Skin of body (tissue), 2 donors: ENCODE results near the gene SH3RF3. TPM values are rescaled to one million over a fixed set of nuclear protein-coding genes. Genes with fewer than 3 reads are reported as not detected.
"Not testable (repeated sequence)": the region's sequence is repeated elsewhere in the genome, so short reads cannot be mapped to it uniquely, and the experiment has no call there.

Experiments used
- DNase-seq: peaks from one replicate; lab custom pipeline; 2025; lab: John Stamatoyannopoulos, UW
- total RNA-seq: library from RNA; depleted of rRNA; stranded (reverse); fragments of >200 nt; gene quantifications from one replicate; pipeline ENCODE4 v1.2.3, GENCODE V29; 2014

The SH3RF3 gene
- total RNA-seq, 1 donor from 2014 or later: 3.8 TPM

- no peak for DNase-seq
Measured at GRCh38 chr2:109214651-109215371, 85.8 kb downstream of the SH3RF3 start.

- no peak for DNase-seq
Measured at GRCh38 chr2:109215866-109216265, 86.9 kb downstream of the SH3RF3 start.

- no peak for DNase-seq
Measured at GRCh38 chr2:109216332-109216731, 87.3 kb downstream of the SH3RF3 start.

- no peak for DNase-seq
Measured at GRCh38 chr2:109217362-109218086, 88.5 kb downstream of the SH3RF3 start.

- DNase-seq: no peak
Measured at GRCh38 chr2:109218087-109218791, 89.2 kb downstream of the SH3RF3 start.

GRCh38 chr2:109218792-109219126, 89.8 kb downstream of the SH3RF3 start:
- DNase-seq: no peak

- DNase-seq: no peak
Measured at GRCh38 chr2:109220860-109221259, 91.9 kb downstream of the SH3RF3 start.

GRCh38 chr2:109221316-109221715, 92.3 kb downstream of the SH3RF3 start:
- DNase-seq: not testable (repeated sequence)

- DNase-seq: no peak
Measured at GRCh38 chr2:109222422-109222821, 93.4 kb downstream of the SH3RF3 start.

GRCh38 chr2:109222825-109223471, 93.9 kb downstream of the SH3RF3 start:
- DNase-seq: no peak

- DNase-seq: no peak
Measured at GRCh38 chr2:109223490-109223889, 94.5 kb downstream of the SH3RF3 start.

GRCh38 chr2:109224341-109224740, 95.3 kb downstream of the SH3RF3 start:
- DNase-seq: not testable (repeated sequence)

GRCh38 chr2:109225170-109225782, 96.3 kb downstream of the SH3RF3 start:
- DNase-seq: no peak

GRCh38 chr2:109226128-109226527, 97.1 kb downstream of the SH3RF3 start:
- no peak for DNase-seq

- no peak for DNase-seq
Measured at GRCh38 chr2:109226622-109227021, 97.6 kb downstream of the SH3RF3 start.

- DNase-seq: no peak
Measured at GRCh38 chr2:109229094-109229675, 100.2 kb downstream of the SH3RF3 start.

GRCh38 chr2:109230941-109231420, 102.0 kb downstream of the SH3RF3 start:
- no peak for DNase-seq

- DNase-seq: no peak
Measured at GRCh38 chr2:109231428-109231827, 102.4 kb downstream of the SH3RF3 start.

- no peak for DNase-seq
Measured at GRCh38 chr2:109231996-109232705, 103.1 kb downstream of the SH3RF3 start.

- no peak for DNase-seq
Measured at GRCh38 chr2:109232909-109233308, 103.9 kb downstream of the SH3RF3 start.
